Measurements from ENCODE around the gene NAAA. TPM values are rescaled to one million over a fixed set of nuclear protein-coding genes. Genes with fewer than 3 reads are reported as not detected.
"Not testable (repeated sequence)": the region's sequence is repeated elsewhere in the genome, so short reads cannot be mapped to it uniquely, and the experiment has no call there.

NAAA gene
- total RNA-seq, 6 experiments from 2014 or later: 27.1 to 33.8 (median 30.4) TPM

GRCh38 chr4:75973766-75974165, 33.0 kb upstream of the NAAA start:
- Mint-ChIP-seq H3K4me3 (no peak overlapping the region), H3K36me3 (ENCODE audit: low read depth) (peaks cover 47% of the 10 kb centered on the region), H3K4me1 (ENCODE audit: low read depth) (no peaks in the 10 kb centered on the region), H3K27me3 (ENCODE audit: insufficient read depth) (no peaks in the 10 kb centered on the region), H3K27ac (no peak overlapping the region), H3K9me3 (no peaks in the 10 kb centered on the region)
- no peak for DNase-seq
- TF ChIP-seq, protein P1, sequence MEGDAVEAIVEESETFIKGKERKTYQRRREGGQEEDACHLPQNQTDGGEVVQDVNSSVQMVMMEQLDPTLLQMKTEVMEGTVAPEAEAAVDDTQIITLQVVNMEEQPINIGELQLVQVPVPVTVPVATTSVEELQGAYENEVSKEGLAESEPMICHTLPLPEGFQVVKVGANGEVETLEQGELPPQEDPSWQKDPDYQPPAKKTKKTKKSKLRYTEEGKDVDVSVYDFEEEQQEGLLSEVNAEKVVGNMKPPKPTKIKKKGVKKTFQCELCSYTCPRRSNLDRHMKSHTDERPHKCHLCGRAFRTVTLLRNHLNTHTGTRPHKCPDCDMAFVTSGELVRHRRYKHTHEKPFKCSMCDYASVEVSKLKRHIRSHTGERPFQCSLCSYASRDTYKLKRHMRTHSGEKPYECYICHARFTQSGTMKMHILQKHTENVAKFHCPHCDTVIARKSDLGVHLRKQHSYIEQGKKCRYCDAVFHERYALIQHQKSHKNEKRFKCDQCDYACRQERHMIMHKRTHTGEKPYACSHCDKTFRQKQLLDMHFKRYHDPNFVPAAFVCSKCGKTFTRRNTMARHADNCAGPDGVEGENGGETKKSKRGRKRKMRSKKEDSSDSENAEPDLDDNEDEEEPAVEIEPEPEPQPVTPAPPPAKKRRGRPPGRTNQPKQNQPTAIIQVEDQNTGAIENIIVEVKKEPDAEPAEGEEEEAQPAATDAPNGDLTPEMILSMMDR (IDR thresholded peaks at IDR 0.05): no peak

- no peaks in the 10 kb centered on the region for H3K27me3 Mint-ChIP-seq (ENCODE audit: insufficient read depth)
- DNase-seq: no peak
- peaks cover 71% of the 10 kb centered on the region for H3K36me3 Mint-ChIP-seq (ENCODE audit: low read depth)
- TF ChIP-seq, protein P1 (IDR thresholded peaks at IDR 0.05): no peak
- peaks cover 9% of the 10 kb centered on the region; the same call in 1 of the 2 replicates for H3K9me3 Mint-ChIP-seq
- H3K4me3 Mint-ChIP-seq: no peak overlapping the region
- H3K27ac Mint-ChIP-seq: no peak overlapping the region
- H3K4me1 Mint-ChIP-seq (ENCODE audit: low read depth): no peaks in the 10 kb centered on the region
Measured at GRCh38 chr4:75968084-75968483, 27.3 kb upstream of the NAAA start.

- Mint-ChIP-seq H3K36me3 (ENCODE audit: low read depth) (peaks cover 81% of the 10 kb centered on the region), H3K4me3 (no peak overlapping the region), H3K27me3 (ENCODE audit: insufficient read depth) (no peaks in the 10 kb centered on the region), H3K9me3 (peaks cover 9% of the 10 kb centered on the region; the same call in 1 of the 2 replicates), H3K27ac (no peak overlapping the region), H3K4me1 (ENCODE audit: low read depth) (peaks cover 8% of the 10 kb centered on the region)
- TF ChIP-seq, protein P1 (IDR thresholded peaks at IDR 0.05): no peak
- no peak for DNase-seq
Measured at GRCh38 chr4:75963558-75963957, 22.7 kb upstream of the NAAA start.

DNA sequence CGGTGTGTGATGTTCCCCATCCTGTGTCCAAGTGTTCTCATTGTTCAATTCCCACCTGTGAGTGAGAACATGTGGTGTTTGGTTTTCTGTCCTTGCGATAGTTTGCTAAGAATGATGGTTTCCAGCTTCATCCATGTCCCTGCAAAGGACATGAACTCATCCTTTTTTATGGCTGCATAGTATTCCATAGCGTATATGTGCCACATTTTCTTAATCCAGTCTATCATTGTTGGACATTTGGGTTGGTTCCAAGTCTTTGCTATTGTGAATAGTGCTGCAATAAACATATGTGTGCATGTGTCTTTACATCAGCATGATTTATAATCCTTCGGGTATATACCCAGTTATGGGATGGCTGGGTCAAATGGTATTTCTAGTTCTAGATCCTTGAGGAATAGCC, 21.3 kb upstream of the NAAA start:
- DNase-seq; H3K4me3 Mint-ChIP-seq; H3K9me3 Mint-ChIP-seq; H3K27me3 Mint-ChIP-seq (ENCODE audit: insufficient read depth); H3K27ac Mint-ChIP-seq: not testable (repeated sequence)
- Mint-ChIP-seq H3K4me1 (ENCODE audit: low read depth) (peaks cover 12% of the 10 kb centered on the region), H3K36me3 (ENCODE audit: low read depth) (peaks cover 82% of the 10 kb centered on the region)

DNA sequence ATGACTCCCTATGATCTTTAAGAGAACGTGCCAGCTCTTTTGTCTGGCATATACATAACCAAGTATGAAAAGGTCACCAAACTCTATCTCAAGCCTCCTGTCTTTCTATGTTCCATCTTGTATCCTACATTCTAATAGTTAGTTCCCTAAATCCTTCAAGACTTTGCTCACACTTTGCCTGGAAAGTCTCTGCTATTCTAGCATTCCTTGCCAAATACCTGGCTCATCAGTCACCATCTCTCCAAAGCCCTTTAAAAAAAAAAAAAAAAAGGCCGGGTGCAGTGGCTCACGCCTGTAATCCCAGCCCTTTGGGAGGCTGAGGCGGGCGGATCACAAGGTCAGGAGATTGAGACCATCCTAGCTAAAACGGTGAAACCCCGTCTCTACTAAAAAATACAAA, 17.7 kb upstream of the NAAA start:
- DNase-seq: peak; percentile 23
- Mint-ChIP-seq H3K27ac (peak overlapping the region; percentile 30), H3K4me1 (ENCODE audit: low read depth) (peaks cover 12% of the 10 kb centered on the region), H3K36me3 (ENCODE audit: low read depth) (peaks cover 67% of the 10 kb centered on the region)
- not testable (repeated sequence) for H3K4me3 Mint-ChIP-seq; H3K9me3 Mint-ChIP-seq; H3K27me3 Mint-ChIP-seq (ENCODE audit: insufficient read depth)

GRCh38 chr4:75954811-75955210, 14.0 kb upstream of the NAAA start:
- not testable (repeated sequence) for DNase-seq; H3K9me3 Mint-ChIP-seq; H3K4me3 Mint-ChIP-seq; H3K27ac Mint-ChIP-seq; H3K27me3 Mint-ChIP-seq (ENCODE audit: insufficient read depth)
- peaks cover 18% of the 10 kb centered on the region for H3K4me1 Mint-ChIP-seq (ENCODE audit: low read depth)
- peaks cover 50% of the 10 kb centered on the region for H3K36me3 Mint-ChIP-seq (ENCODE audit: low read depth)

- Mint-ChIP-seq H3K27me3 (ENCODE audit: insufficient read depth) (no peaks in the 10 kb centered on the region), H3K4me3 (no peak overlapping the region), H3K36me3 (ENCODE audit: low read depth) (peaks cover 48% of the 10 kb centered on the region), H3K4me1 (ENCODE audit: low read depth) (peaks cover 10% of the 10 kb centered on the region), H3K27ac (no peak overlapping the region), H3K9me3 (no peaks in the 10 kb centered on the region)
- no peak for DNase-seq
- TF ChIP-seq, protein P1 (IDR thresholded peaks at IDR 0.05): no peak
Measured at GRCh38 chr4:75953509-75953908, 12.7 kb upstream of the NAAA start.
